HEK293 (cell line): ENCODE results near the gene TSC22D3.

Source experiments
- CTCF ChIA-PET: fragments of 350-600 bp; formaldehyde crosslinking; extraction: SDS; loops from one replicate; lab custom pipeline; 2021; ENCODE audit warnings: antibody characterized with exemption; lab: Yijun Ruan, JAX
- POLR2A ChIA-PET: fragments of 300-600 bp; formaldehyde crosslinking; extraction: SDS; loops from one replicate; lab custom pipeline; 2020; ENCODE audit warnings: antibody characterized with exemption, inconsistent platforms; lab: Yijun Ruan, JAX
- H3K27ac ChIP-seq: fragments of 200-500 bp; sonication (Bioruptor generic); 2 replicates; pipeline ENCODE4 v1.5.1; 2014; ENCODE audit warnings: low read depth, low read length, control low read depth, inconsistent platforms; ENCODE audit errors: extremely low read depth
- H3K36me3 ChIP-seq, 2 experiments: fragments of 200-500 bp in 1 of 2; sonication (Bioruptor generic) in 1 of 2; 1 replicate in 1 of 2; 2 replicates in 1 of 2; pipeline ENCODE4 v1.5.1; 2014 to 2017; ENCODE audit warnings: inconsistent platforms in 2 of 2, low read length in 2 of 2; ENCODE audit not compliant: control insufficient read depth in 2 of 2, insufficient read depth in 1 of 2
- H3K4me1 ChIP-seq: fragments of 200-500 bp; sonication (Bioruptor generic); 2 replicates; pipeline ENCODE4 v1.5.1; 2014; ENCODE audit warnings: mild to moderate bottlenecking, low read length, inconsistent platforms; ENCODE audit not compliant: control insufficient read depth, insufficient read depth
- H3K4me3 ChIP-seq: 2 replicates; pipeline ENCODE4 v1.5.1; 2011; ENCODE audit warnings: low read depth, mild to moderate bottlenecking, control low read depth, low read length, moderate library complexity
- H3K9me3 ChIP-seq: fragments of 200-500 bp; sonication (Bioruptor generic); 2 replicates; pipeline ENCODE4 v1.5.1; 2014; ENCODE audit warnings: low read depth, low read length, inconsistent platforms; ENCODE audit not compliant: control insufficient read depth, insufficient read depth
- MYNN ChIP-seq: fragments of 450-650 bp; formaldehyde crosslinking; IDR thresholded peaks from 2 replicates; pipeline ENCODE4 v1.5.1; 2016; ENCODE audit warnings: missing biosample characterization, missing genetic modification characterization, borderline replicate concordance
- PRDM2 ChIP-seq: fragments of 450-650 bp; formaldehyde crosslinking; IDR thresholded peaks from 2 replicates; pipeline ENCODE4 v1.5.1; 2016; ENCODE audit warnings: missing biosample characterization, missing genetic modification characterization, borderline replicate concordance
- SETDB1 ChIP-seq: IDR thresholded peaks from one replicate; pipeline ENCODE4 v1.6.1; 2017; ENCODE audit warnings: mild to moderate bottlenecking, low read length, moderate library complexity, mixed read lengths; ENCODE audit not compliant: insufficient read length
- ZBTB20 ChIP-seq: fragments of 450-650 bp; formaldehyde crosslinking; IDR thresholded peaks from 2 replicates; pipeline ENCODE4 v1.5.1; 2016; ENCODE audit warnings: missing biosample characterization, missing genetic modification characterization
- ZIC2 ChIP-seq: fragments of 450-650 bp; formaldehyde crosslinking; IDR thresholded peaks from 2 replicates; pipeline ENCODE4 v1.5.1; 2016; ENCODE audit warnings: missing biosample characterization, missing genetic modification characterization
- ZNF133 ChIP-seq: fragments of 450-650 bp; formaldehyde crosslinking; IDR thresholded peaks from 2 replicates; pipeline ENCODE4 v1.5.1; 2016; ENCODE audit warnings: missing biosample characterization, missing genetic modification characterization
- ZNF18 ChIP-seq: fragments of 450-650 bp; formaldehyde crosslinking; IDR thresholded peaks from 2 replicates; pipeline ENCODE4 v1.5.1; 2016; ENCODE audit warnings: missing biosample characterization, missing genetic modification characterization
- ZNF433 ChIP-seq: fragments of 450-650 bp; formaldehyde crosslinking; IDR thresholded peaks from 2 replicates; pipeline ENCODE4 v1.5.1; 2016; ENCODE audit warnings: missing biosample characterization, missing genetic modification characterization, low read depth
- ZNF501 ChIP-seq: fragments of 450-650 bp; formaldehyde crosslinking; IDR thresholded peaks from 2 replicates; pipeline ENCODE4 v1.5.1; 2016; ENCODE audit warnings: missing biosample characterization, missing genetic modification characterization
- ZNF544 ChIP-seq: fragments of 450-650 bp; formaldehyde crosslinking; IDR thresholded peaks from 2 replicates; pipeline ENCODE4 v1.5.0; 2017; ENCODE audit warnings: missing biosample characterization, missing genetic modification characterization
- ZNF639 ChIP-seq: fragments of 450-650 bp; formaldehyde crosslinking; IDR thresholded peaks from 2 replicates; pipeline ENCODE4 v1.5.1; 2016; ENCODE audit warnings: missing biosample characterization, missing genetic modification characterization
- ZNF707 ChIP-seq: fragments of 450-650 bp; formaldehyde crosslinking; IDR thresholded peaks from 2 replicates; pipeline ENCODE4 v1.5.1; 2016; ENCODE audit warnings: missing biosample characterization, missing genetic modification characterization
- ZNF76 ChIP-seq: fragments of 450-650 bp; formaldehyde crosslinking; IDR thresholded peaks from 2 replicates; pipeline ENCODE4; 2016; ENCODE audit warnings: low read depth, missing biosample characterization, missing genetic modification characterization, borderline replicate concordance

The TSC22D3 gene

GRCh38 chrX:107716816-107717700, 58.5 kb downstream of the TSC22D3 start (continued):
- no peak for TF ChIP-seq ZNF639 (tag by site-specific recombination)

- H3K4me1 ChIP-seq: peaks cover 10% of the 10 kb centered on the region
- TF ChIP-seq ZNF707 (tag by site-specific recombination): no peak
- TF ChIP-seq MYNN (tag by site-specific recombination): no peak
- no peak for TF ChIP-seq ZNF433 (tag by site-specific recombination)
- TF ChIP-seq SETDB1: no peak
- 0 out of 2 replicates have a peak, but pooled peaks have one; percentile 19 for TF ChIP-seq ZBTB20 (tag by site-specific recombination)
- no peak for TF ChIP-seq ZNF133
- TF ChIP-seq PRDM2 (tag by site-specific recombination): no peak
- no peak for TF ChIP-seq ZNF18
- no peak for TF ChIP-seq ZNF544 (tag by site-specific recombination)
- no peak for TF ChIP-seq ZIC2 (tag by site-specific recombination)
- peak; percentile 39; the same call in 1 of the 2 replicates for TF ChIP-seq ZNF76 (tag by site-specific recombination)
- no peak for TF ChIP-seq ZNF501
- H3K27ac ChIP-seq: peak overlapping the region; percentile 87
- peaks cover 0 to 29% of the 10 kb centered on the region in 2 experiments; a peak in 1 of 3 replicates for H3K36me3 ChIP-seq
- peak overlapping the region; percentile 44 for H3K4me3 ChIP-seq
- POLR2A ChIA-PET: interaction anchor here (0.9 to 4.7 kb wide), 18 partner anchors 9 to 192 kb away, joined by 3 to 45 read pairs (median 5); partner anchors contain the start of genes NCBP2L and TSC22D3
- CTCF ChIA-PET: interaction anchor here (0.5 to 13.0 kb wide), 17 partner anchors 14 to 841 kb away, joined by 3 to 161 read pairs (median 4); partner anchors contain the start of genes NCBP2L and TSC22D3
- H3K9me3 ChIP-seq: no peaks in the 10 kb centered on the region
Measured at GRCh38 chrX:107716118-107716684, 59.4 kb downstream of the TSC22D3 start.
